ENCODE measurements around the gene CD300LD.

- no peak for TF ChIP-seq CTCF (IDR thresholded peaks at IDR 0.05)
- TF ChIP-seq POLR2AphosphoS5 (IDR thresholded peaks at IDR 0.05): no peak
- no peak for TF ChIP-seq POLR2A (IDR thresholded peaks at IDR 0.05)
These were observed 7.4 kb upstream of the CD300LD start for GRCh38 chr17:74599448-74599939.
